Astrocyte (in vitro differentiated cells and primary cell): ENCODE results near the gene TCERG1. TPM values are rescaled to one million over a fixed set of nuclear protein-coding genes. Genes with fewer than 3 reads are reported as not detected.
A peak's percentile ranks its signal among the peaks of the same experiment; 100 is the strongest.

ENCODE experiments used
- DNase-seq: peaks from one replicate; pipeline ENCODE4 v3.0.0-alpha.2; 2010; ENCODE audit warnings: low read depth
- FAIRE-seq: peaks from 2 replicates; lab custom pipeline; 2011; peaks lifted over from hg19 to GRCh38; lab: Jason Lieb, UNC
- H2AFZ ChIP-seq: 2 replicates; pipeline ENCODE4 v1.6.0; 2012; ENCODE audit warnings: low read depth, low read length, inconsistent platforms
- H3K27ac ChIP-seq: 2 replicates; pipeline ENCODE4 v1.5.1; 2011; ENCODE audit warnings: low read depth, low read length, inconsistent platforms
- H3K27me3 ChIP-seq: 2 replicates; pipeline ENCODE4 v1.6.0; 2011; ENCODE audit warnings: low read length, inconsistent platforms; ENCODE audit not compliant: insufficient read depth
- H3K36me3 ChIP-seq: 2 replicates; pipeline ENCODE4 v1.5.1; 2011; ENCODE audit warnings: low read length, inconsistent platforms; ENCODE audit not compliant: insufficient read depth
- H3K4me1 ChIP-seq: 2 replicates; pipeline ENCODE4 v1.5.1; 2011; ENCODE audit warnings: low read length, inconsistent platforms; ENCODE audit not compliant: insufficient read depth
- H3K4me2 ChIP-seq: 2 replicates; pipeline ENCODE4 v1.6.0; 2012; ENCODE audit warnings: low read length, inconsistent platforms
- H3K4me3 ChIP-seq: 2 replicates; pipeline ENCODE4 v1.5.1; 2011; ENCODE audit warnings: low read depth, mild to moderate bottlenecking, low read length, inconsistent platforms; ENCODE audit not compliant: insufficient read depth
- H3K79me2 ChIP-seq: 2 replicates; pipeline ENCODE4 v1.6.0; 2012; ENCODE audit warnings: mild to moderate bottlenecking, low read length, inconsistent platforms; ENCODE audit not compliant: insufficient read depth
- H3K9ac ChIP-seq: 2 replicates; pipeline ENCODE4 v1.6.0; 2012; ENCODE audit warnings: mild to moderate bottlenecking, low read length, inconsistent platforms
- H3K9me3 ChIP-seq: 2 replicates; pipeline ENCODE4 v1.5.1; 2012; ENCODE audit warnings: low read depth, mild to moderate bottlenecking, low read length, inconsistent platforms; ENCODE audit not compliant: insufficient read depth
- H4K20me1 ChIP-seq: 2 replicates; pipeline ENCODE4 v1.6.0; 2012; ENCODE audit warnings: low read length, inconsistent platforms; ENCODE audit not compliant: insufficient read depth
- H3K27ac Mint-ChIP-seq: one replicate; pipeline ENCODE4 v1.8.0; 2021; ENCODE audit warnings: mild to moderate bottlenecking, mixed read lengths; ENCODE audit not compliant: unreplicated experiment
- H3K27me3 Mint-ChIP-seq: one replicate; pipeline ENCODE4 v1.8.0; 2021; ENCODE audit warnings: low read depth, mixed read lengths; ENCODE audit not compliant: unreplicated experiment
- H3K36me3 Mint-ChIP-seq: one replicate; pipeline ENCODE4 v1.8.0; 2021; ENCODE audit warnings: low read depth, mixed read lengths; ENCODE audit not compliant: unreplicated experiment
- H3K4me1 Mint-ChIP-seq: one replicate; pipeline ENCODE4 v1.8.0; 2021; ENCODE audit warnings: low read depth, mixed read lengths; ENCODE audit not compliant: unreplicated experiment
- H3K4me3 Mint-ChIP-seq: one replicate; pipeline ENCODE4 v1.8.0; 2021; ENCODE audit warnings: mild to moderate bottlenecking, moderate library complexity, mixed read lengths; ENCODE audit not compliant: unreplicated experiment
- H3K9me3 Mint-ChIP-seq: one replicate; pipeline ENCODE4 v1.8.0; 2021; ENCODE audit warnings: mild to moderate bottlenecking, mixed read lengths; ENCODE audit not compliant: unreplicated experiment
- EZH2 ChIP-seq: IDR thresholded peaks from 2 replicates; pipeline ENCODE4 v1.6.1; 2012; ENCODE audit warnings: mild to moderate bottlenecking, low read length, inconsistent platforms; ENCODE audit not compliant: insufficient read depth
- total RNA-seq: library from RNA; stranded (reverse); gene quantifications from 2 replicates; pipeline ENCODE4 v1.2.1, GENCODE V29; 2021
- TF ChIP-seq, protein P1 (sequence below): IDR thresholded peaks from 2 replicates; pipeline ENCODE4 v1.5.1; 2011; ENCODE audit warnings: low read depth, mild to moderate bottlenecking, inconsistent platforms, low read length, moderate library complexity; ENCODE audit not compliant: insufficient read depth

TCERG1 gene
- total RNA-seq, 1 donor from 2014 or later, result 66.0 TPM

DNA sequence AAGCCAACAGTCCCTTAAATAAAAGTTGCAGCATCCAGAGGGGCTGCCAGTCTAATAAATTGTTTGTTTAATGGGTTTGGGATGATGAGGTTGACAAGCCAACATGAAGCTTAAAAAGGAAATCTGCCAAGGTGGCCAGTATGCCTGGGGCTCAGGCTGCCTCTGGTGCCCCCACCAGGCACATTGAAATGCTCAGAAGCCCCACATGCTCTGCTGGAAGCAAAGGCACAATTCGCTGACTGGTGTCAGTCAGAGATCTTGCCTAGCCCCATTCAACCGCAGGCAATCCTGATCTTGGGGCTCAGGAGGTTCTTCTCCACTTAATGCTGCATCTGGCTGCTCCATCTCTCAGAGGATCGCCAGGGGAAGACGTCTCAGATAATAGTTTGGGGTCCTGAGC is 44.2 kb upstream of the TCERG1 start:
- Mint-ChIP-seq H3K36me3 (no peaks in the 10 kb centered on the region), H3K9me3 (peaks cover 2% of the 10 kb centered on the region), H3K27me3 (peaks cover 47% of the 10 kb centered on the region), H3K4me1 (peaks cover 5% of the 10 kb centered on the region), H3K27ac (no peak overlapping the region), H3K4me3 (no peak overlapping the region)
- peaks cover 14% of the 10 kb centered on the region for H3K27me3 ChIP-seq
- H2AFZ ChIP-seq, result no peak overlapping the region
- no peaks in the 10 kb centered on the region for H3K36me3 ChIP-seq
- no peak overlapping the region for H3K9ac ChIP-seq
- H3K79me2 ChIP-seq, result no peaks in the 10 kb centered on the region
- H3K4me1 ChIP-seq, result no peaks in the 10 kb centered on the region
- FAIRE-seq (no peak), DNase-seq (no peak)
- no peak overlapping the region for H3K27ac ChIP-seq
- no peaks in the 10 kb centered on the region for H3K9me3 ChIP-seq
- TF ChIP-seq, protein P1, sequence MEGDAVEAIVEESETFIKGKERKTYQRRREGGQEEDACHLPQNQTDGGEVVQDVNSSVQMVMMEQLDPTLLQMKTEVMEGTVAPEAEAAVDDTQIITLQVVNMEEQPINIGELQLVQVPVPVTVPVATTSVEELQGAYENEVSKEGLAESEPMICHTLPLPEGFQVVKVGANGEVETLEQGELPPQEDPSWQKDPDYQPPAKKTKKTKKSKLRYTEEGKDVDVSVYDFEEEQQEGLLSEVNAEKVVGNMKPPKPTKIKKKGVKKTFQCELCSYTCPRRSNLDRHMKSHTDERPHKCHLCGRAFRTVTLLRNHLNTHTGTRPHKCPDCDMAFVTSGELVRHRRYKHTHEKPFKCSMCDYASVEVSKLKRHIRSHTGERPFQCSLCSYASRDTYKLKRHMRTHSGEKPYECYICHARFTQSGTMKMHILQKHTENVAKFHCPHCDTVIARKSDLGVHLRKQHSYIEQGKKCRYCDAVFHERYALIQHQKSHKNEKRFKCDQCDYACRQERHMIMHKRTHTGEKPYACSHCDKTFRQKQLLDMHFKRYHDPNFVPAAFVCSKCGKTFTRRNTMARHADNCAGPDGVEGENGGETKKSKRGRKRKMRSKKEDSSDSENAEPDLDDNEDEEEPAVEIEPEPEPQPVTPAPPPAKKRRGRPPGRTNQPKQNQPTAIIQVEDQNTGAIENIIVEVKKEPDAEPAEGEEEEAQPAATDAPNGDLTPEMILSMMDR, result no peak
- no peak for TF ChIP-seq EZH2
- H3K4me3 ChIP-seq, result no peak overlapping the region
- no peaks in the 10 kb centered on the region for H4K20me1 ChIP-seq
- no peak overlapping the region for H3K4me2 ChIP-seq

DNA sequence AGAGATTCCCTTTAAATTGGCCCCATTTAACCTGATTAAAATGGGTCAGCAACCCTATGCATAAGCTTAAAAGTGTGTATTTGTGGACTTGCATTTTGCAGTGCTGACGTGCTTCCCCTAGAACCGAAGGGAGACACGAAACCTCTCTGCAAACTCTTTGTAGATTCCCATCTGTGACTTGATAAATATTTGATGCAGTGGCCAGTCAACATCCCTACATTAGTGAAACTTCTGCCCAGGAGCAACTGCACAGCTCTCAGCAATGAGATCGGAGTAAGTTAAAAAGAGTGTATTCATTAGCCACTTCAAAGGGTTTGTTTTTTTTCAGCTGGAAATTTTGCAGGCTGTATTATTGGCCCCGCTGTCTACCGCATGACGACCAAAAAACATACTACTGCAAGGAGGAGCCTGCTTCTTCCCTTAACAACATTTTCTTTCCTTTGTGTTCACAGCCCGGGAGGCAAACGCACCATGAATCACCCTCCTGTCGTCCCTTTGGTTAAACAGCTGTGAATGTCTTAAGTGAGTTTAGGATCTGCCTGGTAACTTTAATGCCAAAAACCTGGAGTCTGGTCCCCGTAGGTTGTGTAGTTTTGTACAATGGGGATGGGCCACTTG is 38.0 kb upstream of the TCERG1 start:
- Mint-ChIP-seq H3K36me3 (no peaks in the 10 kb centered on the region), H3K9me3 (no peaks in the 10 kb centered on the region), H3K4me1 (peaks cover 9% of the 10 kb centered on the region), H3K27ac (no peak overlapping the region), H3K27me3 (peaks cover 11% of the 10 kb centered on the region), H3K4me3 (no peak overlapping the region)
- Histone ChIP-seq H3K4me3 (peak overlapping the region; percentile 38), H3K9ac (peak overlapping the region; percentile 36), H3K4me2 (peak overlapping the region; percentile 83), H3K27ac (no peak overlapping the region), H3K27me3 (peaks cover 5% of the 10 kb centered on the region), H3K4me1 (peaks cover 3% of the 10 kb centered on the region), H4K20me1 (no peaks in the 10 kb centered on the region), H3K79me2 (no peaks in the 10 kb centered on the region), H3K36me3 (no peaks in the 10 kb centered on the region), H2AFZ (peak overlapping the region; percentile 26), H3K9me3 (no peaks in the 10 kb centered on the region)
- DNase-seq, result peak; percentile 77
- no peak for FAIRE-seq
- TF ChIP-seq, protein P1, result no peak
- TF ChIP-seq EZH2, result no peak

DNA sequence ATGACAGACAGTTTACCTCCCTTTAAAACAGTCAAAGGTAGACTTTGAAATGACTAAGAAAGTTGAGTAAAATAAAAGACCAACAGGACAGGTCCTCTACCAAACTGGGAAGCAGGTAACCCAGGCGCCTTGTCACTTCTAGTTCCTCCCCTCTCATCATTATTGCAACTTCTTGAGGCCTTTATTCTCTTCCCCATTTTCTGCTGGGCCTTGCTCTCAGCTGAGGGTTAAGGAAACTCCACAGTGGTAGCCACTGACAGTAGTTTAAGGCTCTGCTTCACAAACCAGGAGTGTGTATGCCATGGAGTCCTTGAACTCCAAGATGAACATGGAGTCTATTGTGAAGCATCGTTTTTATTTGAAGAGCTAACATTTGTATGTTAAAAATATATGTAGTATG is 36.9 kb upstream of the TCERG1 start:
- no peaks in the 10 kb centered on the region for H3K9me3 Mint-ChIP-seq
- H3K27ac Mint-ChIP-seq, result no peak overlapping the region
- Histone ChIP-seq H3K27ac (no peak overlapping the region), H3K27me3 (peaks cover 5% of the 10 kb centered on the region), H3K4me3 (no peak overlapping the region), H3K9ac (no peak overlapping the region), H3K9me3 (no peaks in the 10 kb centered on the region), H3K4me1 (peaks cover 3% of the 10 kb centered on the region), H4K20me1 (no peaks in the 10 kb centered on the region), H2AFZ (no peak overlapping the region), H3K36me3 (no peaks in the 10 kb centered on the region), H3K79me2 (no peaks in the 10 kb centered on the region), H3K4me2 (no peak overlapping the region)
- DNase-seq, result no peak
- H3K4me1 Mint-ChIP-seq, result peaks cover 9% of the 10 kb centered on the region
- H3K27me3 Mint-ChIP-seq, result peaks cover 6% of the 10 kb centered on the region
- FAIRE-seq, result no peak
- TF ChIP-seq EZH2, result no peak
- TF ChIP-seq, protein P1, result no peak
- no peak overlapping the region for H3K4me3 Mint-ChIP-seq
- no peaks in the 10 kb centered on the region for H3K36me3 Mint-ChIP-seq
